Endometrium (tissue), 2 donors: Measurements from ENCODE around the gene EPB41L4B.

Experiments used
- FAIRE-seq: peaks from 2 replicates; lab custom pipeline; 2012; peaks lifted over from hg19 to GRCh38; lab: Jason Lieb, UNC
- donor health status: control.
- donor health status: control.

Gene EPB41L4B

GRCh38 chr9:109198736-109199382, 122.0 kb downstream of the EPB41L4B start:
- no peak for FAIRE-seq

- FAIRE-seq: peak; percentile 12
These were observed 126.8 kb downstream of the EPB41L4B start for GRCh38 chr9:109193974-109194556.

DNA sequence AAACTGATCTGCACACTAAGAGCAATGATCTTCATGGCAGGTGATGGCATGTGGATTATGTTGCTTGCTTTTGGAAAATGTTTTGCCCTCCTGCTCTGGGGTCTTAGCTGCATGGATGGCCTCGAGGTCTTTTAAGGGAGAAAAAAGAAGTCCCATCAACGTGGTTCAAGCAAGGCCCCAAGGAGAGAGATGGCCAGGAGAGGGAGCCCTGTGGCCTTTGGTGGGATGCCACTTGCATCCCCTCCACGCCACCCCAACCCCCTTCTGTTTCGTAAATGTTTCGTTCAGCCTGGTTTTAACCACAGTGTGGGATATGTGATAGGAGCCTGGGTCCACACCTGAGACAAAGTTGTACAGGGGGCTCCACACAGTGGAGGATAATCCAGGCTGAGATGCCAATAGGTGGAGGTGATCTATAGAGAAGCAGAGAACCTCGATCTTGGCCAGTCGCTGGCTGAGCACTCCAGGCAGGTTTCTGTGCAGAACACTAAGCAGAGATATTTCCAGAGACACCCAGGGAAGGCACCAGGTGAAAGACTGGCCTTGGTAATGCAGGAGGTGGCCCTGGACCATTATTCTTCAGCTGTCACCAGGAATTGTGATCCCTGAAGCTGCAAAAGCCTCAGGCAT, 128.0 kb downstream of the EPB41L4B start:
- FAIRE-seq: no peak

DNA sequence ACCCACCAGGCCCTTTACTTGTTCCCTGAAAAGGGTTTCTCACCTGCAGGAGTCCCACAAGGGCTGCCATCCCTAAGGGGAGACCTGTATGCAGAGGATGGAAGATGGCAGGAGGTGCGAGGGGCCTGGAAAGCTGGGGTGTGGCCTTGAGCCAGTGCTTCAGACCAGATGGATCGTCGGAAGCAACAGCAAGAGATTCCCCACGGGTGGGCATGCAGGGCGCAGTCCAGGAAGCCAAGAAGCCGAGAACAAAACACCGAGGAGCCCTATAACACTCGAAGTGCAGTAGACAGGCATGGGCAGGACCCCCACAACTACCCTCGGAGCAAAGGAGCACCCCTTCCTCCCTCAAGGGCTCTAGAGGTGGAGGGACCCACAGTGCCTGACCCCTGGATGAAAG, 129.1 kb downstream of the EPB41L4B start:
- no peak for FAIRE-seq

GRCh38 chr9:109190151-109190550, 130.7 kb downstream of the EPB41L4B start:
- no peak for FAIRE-seq

DNA sequence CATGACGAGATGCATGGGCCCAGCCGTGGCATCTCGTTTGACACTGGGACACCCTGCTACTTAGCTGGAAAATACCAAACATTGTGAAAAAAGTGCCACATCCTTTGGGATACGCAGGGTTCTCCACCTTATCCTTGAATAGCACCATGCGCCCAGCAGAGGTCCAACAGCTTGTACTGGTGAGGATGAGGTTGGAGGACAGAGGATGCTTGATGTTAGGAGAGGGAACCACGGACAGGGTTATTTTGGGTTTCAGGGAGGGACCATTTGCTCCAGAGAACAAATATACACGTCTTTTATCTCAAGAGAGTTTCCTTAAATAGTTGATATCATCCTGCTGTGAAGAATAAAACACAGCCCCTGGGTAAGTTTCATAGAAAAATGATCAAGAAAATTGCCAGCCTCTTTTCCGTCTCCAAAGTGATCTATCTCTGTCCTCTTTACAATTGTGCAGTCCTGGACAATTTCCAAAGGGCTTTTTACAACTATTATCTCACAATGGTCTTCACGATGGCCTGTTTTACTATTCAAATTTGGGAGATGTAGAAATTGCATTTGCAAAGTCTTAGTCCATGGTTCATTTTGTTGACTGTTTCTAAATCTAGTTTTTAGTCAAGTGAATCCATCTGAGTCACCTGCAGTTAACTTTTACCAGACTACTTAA, 133.9 kb downstream of the EPB41L4B start:
- FAIRE-seq: no peak

- FAIRE-seq: no peak
These were observed 137.7 kb downstream of the EPB41L4B start for GRCh38 chr9:109182940-109183798.

GRCh38 chr9:109182550-109182939, 138.3 kb downstream of the EPB41L4B start:
- no peak for FAIRE-seq

GRCh38 chr9:109181284-109181683, 139.6 kb downstream of the EPB41L4B start:
- no peak for FAIRE-seq

- no peak for FAIRE-seq
These were observed 140.9 kb downstream of the EPB41L4B start for GRCh38 chr9:109179801-109180523.

DNA sequence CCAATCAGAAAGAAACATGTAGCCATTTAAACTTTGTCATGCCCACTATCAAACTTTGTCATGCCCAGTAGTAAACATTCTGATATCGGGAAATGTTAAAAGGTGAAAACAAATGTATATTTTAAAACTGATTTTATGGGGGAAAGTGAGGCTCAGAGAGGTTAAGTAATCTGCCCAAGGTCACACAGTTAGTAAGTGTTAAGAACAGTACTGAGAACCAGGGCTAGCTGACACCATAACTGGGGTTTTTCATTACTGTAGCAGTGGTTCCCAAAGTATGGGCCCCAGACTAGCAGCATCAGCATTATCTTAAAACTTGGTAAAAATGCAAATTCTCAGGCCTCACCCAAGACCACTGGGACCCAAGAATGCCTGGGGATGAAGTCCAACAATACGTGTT, 143.9 kb downstream of the EPB41L4B start:
- FAIRE-seq: no peak

- no peak for FAIRE-seq
These were observed 144.5 kb downstream of the EPB41L4B start for GRCh38 chr9:109176386-109176785.

DNA sequence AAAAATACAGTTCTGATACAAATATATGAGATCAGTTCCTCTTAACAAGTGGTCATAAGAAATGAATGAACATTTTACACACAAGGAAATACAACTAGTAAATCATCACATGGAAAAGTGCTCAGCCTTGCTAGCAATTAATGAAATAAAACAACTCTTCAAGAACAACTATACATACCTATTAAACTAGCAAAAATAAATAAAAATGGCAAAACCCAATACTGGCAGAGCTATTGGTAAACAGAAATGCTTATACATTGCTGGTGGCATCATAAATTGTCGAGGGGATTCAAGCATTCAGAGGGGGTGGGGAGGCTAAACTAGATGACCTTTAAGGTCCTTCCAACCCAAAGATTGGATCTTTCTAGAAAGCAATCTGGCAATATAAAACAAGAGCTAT, 147.9 kb downstream of the EPB41L4B start:
- FAIRE-seq: no peak

DNA sequence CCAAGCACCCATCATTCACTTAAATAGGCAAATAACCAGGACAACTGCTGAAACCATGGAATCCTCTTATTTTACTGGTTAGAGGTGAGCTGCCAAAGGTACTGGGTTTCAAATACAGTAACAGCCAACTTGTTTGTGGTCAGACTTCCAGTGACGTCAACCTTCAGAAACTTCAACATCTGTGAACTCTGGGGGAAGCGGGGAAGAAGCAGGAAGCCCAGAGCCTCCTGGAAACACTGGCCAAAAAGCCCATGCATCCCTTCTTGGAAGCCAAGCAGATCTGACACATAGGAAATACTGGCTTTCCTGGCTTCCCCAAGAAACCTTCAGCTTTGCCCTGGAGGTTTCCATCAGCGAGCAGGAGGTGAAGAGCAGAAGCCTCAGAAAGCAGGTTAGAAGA, 148.9 kb downstream of the EPB41L4B start:
- FAIRE-seq: no peak

GRCh38 chr9:109168170-109168569, 152.7 kb downstream of the EPB41L4B start:
- no peak for FAIRE-seq

DNA sequence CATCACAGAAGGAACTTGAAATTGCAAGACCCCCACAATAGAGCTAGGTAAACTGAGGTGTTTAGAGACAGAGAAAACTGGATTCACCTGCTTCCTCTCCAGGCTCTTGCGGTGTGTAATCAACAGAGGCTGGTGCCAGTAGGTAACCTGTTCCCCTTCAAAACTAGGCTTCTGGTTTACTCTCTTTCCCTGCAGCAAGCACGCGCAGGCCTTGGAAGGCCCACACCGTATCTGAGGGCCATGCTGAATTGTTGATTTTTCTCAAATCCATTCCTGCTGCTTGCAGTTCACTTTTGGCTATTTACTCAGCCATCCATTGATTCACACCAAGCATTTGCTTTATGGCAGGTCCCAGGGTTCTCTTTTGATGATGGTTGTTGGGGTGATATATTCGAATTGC, 153.1 kb downstream of the EPB41L4B start:
- FAIRE-seq: no peak

DNA sequence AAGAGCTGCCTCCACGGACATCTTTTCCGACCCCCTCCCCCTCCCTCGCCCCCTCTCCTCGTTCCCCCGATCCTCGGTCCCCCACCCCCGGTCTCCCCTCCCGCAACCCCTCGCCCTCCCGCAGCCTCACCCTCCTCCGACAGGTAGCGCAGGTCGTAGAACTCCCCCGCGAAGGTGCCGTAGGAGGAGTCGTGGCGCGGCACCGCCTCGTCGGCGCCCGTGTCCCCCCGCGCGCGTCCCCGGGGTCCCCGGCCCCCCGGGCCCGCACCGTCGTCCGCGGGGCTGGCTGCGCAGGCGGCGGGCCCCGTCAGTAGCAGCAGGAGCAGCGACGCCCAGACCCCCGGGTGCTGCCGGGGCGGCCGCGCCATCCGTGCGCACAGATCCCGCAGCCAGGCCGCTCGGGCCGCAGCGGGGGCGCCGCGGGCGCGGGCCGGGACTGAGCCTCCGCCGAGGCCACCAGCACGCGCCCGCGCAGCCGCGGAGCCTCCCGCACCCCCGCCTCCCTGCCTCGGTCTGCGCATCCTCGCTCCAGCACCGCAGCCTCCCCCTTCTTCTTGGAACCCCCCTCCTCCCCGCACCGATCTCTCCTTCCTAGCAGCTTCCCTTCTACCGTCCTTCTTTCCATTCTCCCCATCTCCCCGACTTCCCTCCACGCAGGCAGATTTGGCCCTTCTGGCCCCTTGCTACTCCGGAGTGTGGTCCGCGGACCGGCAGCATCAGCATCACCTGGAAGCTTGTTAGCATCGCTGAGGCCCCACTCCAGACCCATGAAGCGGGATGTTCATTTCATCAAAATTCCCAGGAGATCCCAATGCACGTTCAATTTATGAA, 153.9 kb downstream of the EPB41L4B start, which contains the start of gene FRRS1L:
Gene FRRS1L (minus strand): TSS at position 479 of the 831 bp plus-strand sequence. CDS start 111 bp downstream, at position 368.
- FAIRE-seq: no peak

DNA sequence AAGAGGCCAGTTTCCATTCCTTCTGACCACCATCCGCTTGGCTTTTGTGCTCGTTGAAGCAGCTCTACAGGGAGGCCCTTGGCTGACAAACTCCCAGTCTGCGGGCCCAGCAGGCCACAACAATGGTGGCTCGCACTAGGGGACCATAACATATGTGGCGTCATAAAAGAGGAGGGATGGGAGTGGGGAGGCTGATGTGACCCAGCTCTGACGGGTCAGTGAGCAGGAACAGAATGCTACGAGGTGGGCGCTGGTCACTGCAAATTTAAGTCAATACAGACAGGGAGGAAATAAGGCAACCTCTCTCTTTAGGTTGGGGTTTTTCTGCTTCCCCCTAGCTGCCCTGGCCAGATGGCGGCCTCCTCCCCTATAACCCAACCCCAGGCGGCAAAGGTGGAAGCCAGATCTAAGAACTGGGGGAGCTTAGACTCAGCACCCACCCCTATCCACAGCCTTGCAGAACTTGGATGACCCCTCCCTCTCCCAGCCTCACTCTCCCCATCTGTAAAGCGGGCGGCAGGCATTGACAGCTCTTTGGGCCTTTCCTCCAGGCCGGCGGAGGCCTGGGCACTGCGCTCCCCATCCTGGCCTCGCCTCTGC, 154.6 kb downstream of the EPB41L4B start:
- no peak for FAIRE-seq

DNA sequence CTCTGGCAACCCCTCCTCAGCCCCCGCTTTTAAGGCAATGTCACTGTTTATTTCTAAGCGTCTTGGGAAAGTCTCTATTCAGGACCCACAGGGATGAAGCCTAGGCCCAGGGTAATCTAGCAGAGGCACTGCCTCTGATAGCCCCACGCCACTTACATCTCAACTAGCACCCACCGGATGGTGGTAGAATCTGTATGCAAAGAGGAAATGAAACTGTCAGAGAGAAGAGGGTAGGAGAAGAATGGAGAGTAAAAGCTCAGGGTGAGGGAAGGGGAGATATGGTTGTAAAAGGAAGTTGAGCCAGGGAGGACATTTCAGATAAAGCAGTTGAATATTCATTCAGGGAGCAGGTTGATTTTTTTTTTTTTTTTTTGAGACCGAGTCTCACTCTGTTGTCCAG, 156.8 kb downstream of the EPB41L4B start:
- no peak for FAIRE-seq

DNA sequence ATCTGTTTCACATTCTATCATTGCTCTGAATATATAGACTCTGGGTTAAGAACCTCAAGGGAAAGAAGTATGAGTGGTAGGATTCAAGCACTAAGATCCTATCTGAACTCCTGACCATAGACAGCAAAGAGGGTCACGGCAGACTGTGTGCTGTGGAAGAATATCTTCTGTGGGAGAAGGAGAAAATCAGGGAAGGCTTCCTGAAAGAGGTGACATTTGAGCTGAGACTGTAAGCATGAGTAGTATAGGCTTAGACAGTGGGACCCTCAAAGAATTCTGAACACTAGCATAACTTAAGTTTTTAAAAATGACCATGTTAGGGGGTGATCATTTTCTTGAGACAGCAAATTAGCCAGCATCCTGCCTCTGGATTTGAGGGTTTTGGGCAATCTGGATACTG, 157.7 kb downstream of the EPB41L4B start:
- no peak for FAIRE-seq
